Activated effector memory CD4-positive, alpha-beta T cell treated with anti-CD3 and anti-CD28 coated beads, Interleukin-2, amount 50 U/mL, for 16 hours (primary cell): ENCODE measurements around the gene RBM6.
"Not testable (repeated sequence)": the region's sequence is repeated elsewhere in the genome, so short reads cannot be mapped to it uniquely, and the experiment has no call there.

Source experiments
- DNase-seq: peaks from one replicate; pipeline ENCODE4 v3.0.0-alpha.2; 2020

Gene RBM6

GRCh38 chr3:49914906-49915305 lies 25.0 kb upstream of the RBM6 start:
- DNase-seq, result no peak

GRCh38 chr3:49916686-49917085 lies 23.3 kb upstream of the RBM6 start:
- DNase-seq, result no peak

- DNase-seq, result not testable (repeated sequence)
Measured at GRCh38 chr3:49917806-49918590, 22.0 kb upstream of the RBM6 start.

- DNase-seq, result no peak
Measured at GRCh38 chr3:49924683-49925082, 15.3 kb upstream of the RBM6 start.

- DNase-seq, result no peak
Measured at GRCh38 chr3:49925485-49925884, 14.5 kb upstream of the RBM6 start.

GRCh38 chr3:49926117-49926728 lies 13.7 kb upstream of the RBM6 start:
- DNase-seq, result no peak

- no peak for DNase-seq
Measured at GRCh38 chr3:49927798-49928197, 12.2 kb upstream of the RBM6 start.

GRCh38 chr3:49928481-49929017 lies 11.4 kb upstream of the RBM6 start:
- no peak for DNase-seq

GRCh38 chr3:49929291-49930167 lies 10.4 kb upstream of the RBM6 start, which contains the start of gene MON1A:
TSS of gene MON1A (minus strand) at chr3:49929811. CDS start at chr3:49913346, 16,465 bp downstream.
- DNase-seq, result peak; percentile 96

GRCh38 chr3:49930168-49930690 lies 9.7 kb upstream of the RBM6 start:
- no peak for DNase-seq

- no peak for DNase-seq
Measured at GRCh38 chr3:49930922-49931321, 9.0 kb upstream of the RBM6 start.

GRCh38 chr3:49932281-49932680 lies 7.7 kb upstream of the RBM6 start:
- not testable (repeated sequence) for DNase-seq

GRCh38 chr3:49937090-49937489 lies 2.9 kb upstream of the RBM6 start:
- DNase-seq, result no peak

- DNase-seq, result peak; percentile 41
Measured at GRCh38 chr3:49940667-49941249, 808 bp downstream of the RBM6 start.

GRCh38 chr3:49942651-49943050 lies 2.7 kb downstream of the RBM6 start:
- DNase-seq, result no peak

- no peak for DNase-seq
Measured at GRCh38 chr3:49952924-49953323, 13.0 kb downstream of the RBM6 start.

- DNase-seq, result no peak
Measured at GRCh38 chr3:49955636-49956035, 15.7 kb downstream of the RBM6 start.

GRCh38 chr3:49966233-49966942 lies 26.4 kb downstream of the RBM6 start:
- DNase-seq, result no peak

- no peak for DNase-seq
Measured at GRCh38 chr3:49967291-49967690, 27.3 kb downstream of the RBM6 start.

GRCh38 chr3:49968346-49968745 lies 28.4 kb downstream of the RBM6 start:
- DNase-seq, result no peak

- DNase-seq, result no peak
Measured at GRCh38 chr3:49972656-49973055, 32.7 kb downstream of the RBM6 start.

- DNase-seq, result no peak
Measured at GRCh38 chr3:49976942-49977341, 37.0 kb downstream of the RBM6 start.
